Stimulated activated CD8-positive, alpha-beta memory T cell treated with anti-CD3 and anti-CD28 coated beads, Interleukin-4, amount 100 ng/mL, for 1 hour (primary cell): Measurements from ENCODE around the gene ZNF473.

Source experiments
- DNase-seq, 2 donors: peaks; one replicate each; pipeline ENCODE4 v3.0.0-alpha.2; 2020; ENCODE audit warnings: low read depth in 2 of 2, low spot score in 1 of 2

The ZNF473 gene

GRCh38 chr19:50025794-50026549 lies at the start of gene ZNF473:
ZNF473 (plus strand) TSS chr19:50026005; CDS start chr19:50031083, 5,078 bp downstream.
- DNase-seq, result peak; percentile 78 to 85

- DNase-seq, result no peak
Measured at GRCh38 chr19:49976496-49976895, 49.3 kb upstream of the ZNF473 start.

GRCh38 chr19:49977076-49977475 lies 48.7 kb upstream of the ZNF473 start:
- DNase-seq, result no peak

GRCh38 chr19:49977881-49978280 lies 47.9 kb upstream of the ZNF473 start:
- no peak for DNase-seq

GRCh38 chr19:49978324-49978723 lies 47.5 kb upstream of the ZNF473 start:
- DNase-seq, result no peak

- no peak for DNase-seq
Measured at GRCh38 chr19:49981603-49982593, 43.9 kb upstream of the ZNF473 start.

GRCh38 chr19:49983645-49984229 lies 42.1 kb upstream of the ZNF473 start:
- DNase-seq, result peak; percentile 65 to 76

GRCh38 chr19:49984491-49984890 lies 41.3 kb upstream of the ZNF473 start:
- DNase-seq, result no peak

GRCh38 chr19:49985871-49986270 lies 39.9 kb upstream of the ZNF473 start:
- no peak for DNase-seq

GRCh38 chr19:49986354-49986753 lies 39.5 kb upstream of the ZNF473 start:
- DNase-seq, result no peak

- DNase-seq, result peak; percentile 35 to 36
Measured at GRCh38 chr19:49987159-49987698, 38.6 kb upstream of the ZNF473 start.

- DNase-seq, result no peak
Measured at GRCh38 chr19:49988007-49988406, 37.8 kb upstream of the ZNF473 start.

GRCh38 chr19:49988433-49988832 lies 37.4 kb upstream of the ZNF473 start:
- no peak for DNase-seq

GRCh38 chr19:49997709-49998108 lies 28.1 kb upstream of the ZNF473 start:
- no peak for DNase-seq

GRCh38 chr19:49999371-50000010 lies 26.3 kb upstream of the ZNF473 start:
- no peak for DNase-seq

- DNase-seq, result no peak
Measured at GRCh38 chr19:50000038-50000840, 25.6 kb upstream of the ZNF473 start.

- no peak for DNase-seq
Measured at GRCh38 chr19:50000841-50001557, 24.8 kb upstream of the ZNF473 start.

- DNase-seq, result no peak
Measured at GRCh38 chr19:50001775-50002174, 24.0 kb upstream of the ZNF473 start.

GRCh38 chr19:50002386-50002960 lies 23.3 kb upstream of the ZNF473 start:
- DNase-seq, result no peak
